Endodermal cell (in vitro differentiated cells): ENCODE results near the gene KRTDAP. TPM values are rescaled to one million over a fixed set of nuclear protein-coding genes. Genes with fewer than 3 reads are reported as not detected.

Source experiments
- DNase-seq: peaks from one replicate; pipeline ENCODE4 v3.0.0-alpha.2; 2017
- H3K27ac ChIP-seq: 2 replicates; pipeline ENCODE4 v1.5.1; 2013; ENCODE audit warnings: mild to moderate bottlenecking, low read depth, low read length, moderate library complexity
- H3K27me3 ChIP-seq: 2 replicates; pipeline ENCODE4 v1.6.1; 2013; ENCODE audit warnings: mild to moderate bottlenecking, low read length, moderate library complexity; ENCODE audit not compliant: insufficient read depth, control insufficient read depth, poor library complexity, severe bottlenecking
- H3K36me3 ChIP-seq: 2 replicates; pipeline ENCODE4 v1.7.0; 2013; ENCODE audit warnings: mild to moderate bottlenecking, low read length, moderate library complexity; ENCODE audit not compliant: control insufficient read depth, insufficient read depth
- H3K4me1 ChIP-seq: one replicate; pipeline ENCODE4 v1.7.0; 2013; ENCODE audit warnings: low read length; ENCODE audit not compliant: control insufficient read depth, insufficient read depth
- H3K4me3 ChIP-seq: 2 replicates; pipeline ENCODE4 v1.5.1; 2013; ENCODE audit warnings: mild to moderate bottlenecking, low read length, moderate library complexity
- H3K9ac ChIP-seq: 2 replicates; pipeline ENCODE4 v1.6.1; 2013; ENCODE audit warnings: mild to moderate bottlenecking, low read length, moderate library complexity; ENCODE audit not compliant: poor library complexity, severe bottlenecking; ENCODE audit errors: extremely low read depth
- H3K9me3 ChIP-seq: 2 replicates; pipeline ENCODE4 v1.6.1; 2013; ENCODE audit warnings: mild to moderate bottlenecking, low read length, moderate library complexity; ENCODE audit not compliant: control insufficient read depth
- H3K27ac Mint-ChIP-seq: 2 replicates; pipeline ENCODE4 v1.8.0; 2020; ENCODE audit warnings: mixed read lengths
- H3K27me3 Mint-ChIP-seq: 2 replicates; pipeline ENCODE4 v1.8.0; 2021; ENCODE audit warnings: mild to moderate bottlenecking, mixed read lengths; ENCODE audit not compliant: insufficient read depth
- H3K36me3 Mint-ChIP-seq: 2 replicates; pipeline ENCODE4 v1.8.0; 2020; ENCODE audit warnings: low read depth, mixed read lengths
- H3K4me1 Mint-ChIP-seq: 2 replicates; pipeline ENCODE4 v1.8.0; 2020; ENCODE audit warnings: mixed read lengths
- H3K4me3 Mint-ChIP-seq: 2 replicates; pipeline ENCODE4 v1.8.0; 2020; ENCODE audit warnings: mild to moderate bottlenecking, moderate library complexity, mixed read lengths
- H3K9me3 Mint-ChIP-seq: 2 replicates; pipeline ENCODE4 v1.8.0; 2020; ENCODE audit warnings: mild to moderate bottlenecking, mixed read lengths
- WGBS, 2 experiments: methylation state at CpG; one replicate each; pipeline versions ENCODE4 v1.1.5 to v1.1.7; 2013; ENCODE audit warnings: missing lambda C conversion rate in 2 of 2, mixed read lengths in 1 of 2; ENCODE audit not compliant: insufficient coverage in 1 of 2, insufficient read length in 1 of 2; 5-methylcytosine and 5-hydroxymethylcytosine counted together
- total RNA-seq, 2 donors: library from RNA; stranded (reverse); fragmentation: NEBNext Ultra II Directional in 1 of 2; extraction: Animal tissue kit (Norgen Biotek cat#: 25700) in 1 of 2; gene quantifications; 2 replicates in 1 of 2; 3 replicates in 1 of 2; pipeline ENCODE4 v1.2.1, GENCODE V29; 2021
- TF ChIP-seq, protein P1 (sequence below): fragments of 200-600 bp; sonication (generic); conservative IDR thresholded peaks from 2 replicates; pipeline ENCODE4 v1.5.0; 2021; ENCODE audit warnings: antibody characterized with exemption, mild to moderate bottlenecking

The KRTDAP gene
- total RNA-seq, 2 donors from 2014 or later: 3.4 to 4.2 TPM

DNA sequence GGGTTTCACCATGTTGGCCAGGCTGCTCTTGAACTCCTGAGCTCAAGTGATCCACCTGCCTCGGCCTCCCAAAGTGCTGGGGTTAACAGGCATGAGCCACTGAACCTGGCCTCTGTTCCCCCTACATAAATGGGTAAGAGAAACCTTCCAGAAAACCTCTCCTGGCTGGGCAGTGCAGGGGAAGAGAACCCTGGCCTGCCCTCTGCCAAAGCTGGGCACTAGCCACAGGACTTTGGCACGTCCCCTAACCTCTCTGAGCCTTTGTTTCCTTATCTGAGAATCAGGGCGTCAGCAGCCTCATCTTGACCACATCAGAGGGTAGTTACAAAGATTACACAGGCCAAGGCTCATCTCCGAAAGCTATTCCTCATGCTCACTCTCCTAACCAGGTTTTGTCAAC lies 35.6 kb upstream of the KRTDAP start:
- Histone ChIP-seq H3K9ac (no peak overlapping the region), H3K4me1 (no peaks in the 10 kb centered on the region), H3K27me3 (no peaks in the 10 kb centered on the region), H3K36me3 (no peaks in the 10 kb centered on the region), H3K4me3 (no peak overlapping the region), H3K27ac (no peak overlapping the region), H3K9me3 (no peaks in the 10 kb centered on the region)
- Mint-ChIP-seq H3K4me1 (peaks cover 14% of the 10 kb centered on the region), H3K36me3 (no peaks in the 10 kb centered on the region), H3K9me3 (no peaks in the 10 kb centered on the region), H3K27me3 (peaks cover 40% of the 10 kb centered on the region), H3K4me3 (no peak overlapping the region), H3K27ac (no peak overlapping the region)
- 89 to 100% methylated on average over 3 to 4 of the region's 4 CpGs for WGBS, 2 experiments
- DNase-seq: no peak
- TF ChIP-seq, protein P1, sequence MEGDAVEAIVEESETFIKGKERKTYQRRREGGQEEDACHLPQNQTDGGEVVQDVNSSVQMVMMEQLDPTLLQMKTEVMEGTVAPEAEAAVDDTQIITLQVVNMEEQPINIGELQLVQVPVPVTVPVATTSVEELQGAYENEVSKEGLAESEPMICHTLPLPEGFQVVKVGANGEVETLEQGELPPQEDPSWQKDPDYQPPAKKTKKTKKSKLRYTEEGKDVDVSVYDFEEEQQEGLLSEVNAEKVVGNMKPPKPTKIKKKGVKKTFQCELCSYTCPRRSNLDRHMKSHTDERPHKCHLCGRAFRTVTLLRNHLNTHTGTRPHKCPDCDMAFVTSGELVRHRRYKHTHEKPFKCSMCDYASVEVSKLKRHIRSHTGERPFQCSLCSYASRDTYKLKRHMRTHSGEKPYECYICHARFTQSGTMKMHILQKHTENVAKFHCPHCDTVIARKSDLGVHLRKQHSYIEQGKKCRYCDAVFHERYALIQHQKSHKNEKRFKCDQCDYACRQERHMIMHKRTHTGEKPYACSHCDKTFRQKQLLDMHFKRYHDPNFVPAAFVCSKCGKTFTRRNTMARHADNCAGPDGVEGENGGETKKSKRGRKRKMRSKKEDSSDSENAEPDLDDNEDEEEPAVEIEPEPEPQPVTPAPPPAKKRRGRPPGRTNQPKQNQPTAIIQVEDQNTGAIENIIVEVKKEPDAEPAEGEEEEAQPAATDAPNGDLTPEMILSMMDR: no peak

DNA sequence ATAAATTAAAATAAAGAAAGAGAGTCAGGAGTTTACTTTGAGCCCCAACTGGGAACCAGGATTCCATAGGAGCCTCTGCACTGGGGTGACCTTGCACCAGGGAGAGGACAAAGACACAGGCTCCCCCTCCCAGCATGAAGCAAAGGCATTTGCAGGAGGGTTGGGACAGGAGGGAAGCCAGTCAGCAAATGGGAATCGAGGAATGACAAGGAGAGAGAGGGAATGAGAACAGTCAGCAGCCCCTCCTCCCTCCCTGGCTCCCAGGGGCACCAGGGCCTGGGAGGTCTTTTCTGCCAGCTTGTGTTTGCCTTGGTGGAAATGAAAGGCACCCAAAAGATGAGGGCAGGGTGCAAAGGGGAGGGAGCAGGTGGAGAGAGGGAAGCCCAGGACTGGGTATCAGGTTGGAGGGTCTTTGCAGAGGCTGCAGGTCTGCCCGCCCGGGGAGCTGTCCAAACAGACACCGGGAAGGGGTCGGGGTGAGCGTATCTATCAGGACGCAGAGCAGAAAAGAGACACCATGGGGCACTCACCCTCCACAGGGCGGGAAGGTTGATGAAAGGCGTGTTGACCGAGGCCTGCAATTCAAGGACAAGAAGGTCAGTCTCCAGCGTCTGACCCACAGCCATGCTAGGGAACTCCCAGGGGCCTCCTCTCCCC lies 34.0 kb upstream of the KRTDAP start:
- H3K27me3 Mint-ChIP-seq: peaks cover 33% of the 10 kb centered on the region
- DNase-seq: peak; percentile 73
- Histone ChIP-seq H3K36me3 (no peaks in the 10 kb centered on the region), H3K27me3 (no peaks in the 10 kb centered on the region), H3K27ac (no peak overlapping the region), H3K4me1 (no peaks in the 10 kb centered on the region), H3K4me3 (no peak overlapping the region), H3K9me3 (no peaks in the 10 kb centered on the region), H3K9ac (no peak overlapping the region)
- H3K9me3 Mint-ChIP-seq: no peaks in the 10 kb centered on the region
- peaks cover 14% of the 10 kb centered on the region for H3K4me1 Mint-ChIP-seq
- TF ChIP-seq, protein P1: no peak
- no peak overlapping the region for H3K27ac Mint-ChIP-seq
- WGBS, 2 experiments: 39 to 45% methylated on average over 5 to 11 of the region's 11 CpGs
- H3K4me3 Mint-ChIP-seq: peak overlapping the region; percentile 39
- H3K36me3 Mint-ChIP-seq: no peaks in the 10 kb centered on the region

DNA sequence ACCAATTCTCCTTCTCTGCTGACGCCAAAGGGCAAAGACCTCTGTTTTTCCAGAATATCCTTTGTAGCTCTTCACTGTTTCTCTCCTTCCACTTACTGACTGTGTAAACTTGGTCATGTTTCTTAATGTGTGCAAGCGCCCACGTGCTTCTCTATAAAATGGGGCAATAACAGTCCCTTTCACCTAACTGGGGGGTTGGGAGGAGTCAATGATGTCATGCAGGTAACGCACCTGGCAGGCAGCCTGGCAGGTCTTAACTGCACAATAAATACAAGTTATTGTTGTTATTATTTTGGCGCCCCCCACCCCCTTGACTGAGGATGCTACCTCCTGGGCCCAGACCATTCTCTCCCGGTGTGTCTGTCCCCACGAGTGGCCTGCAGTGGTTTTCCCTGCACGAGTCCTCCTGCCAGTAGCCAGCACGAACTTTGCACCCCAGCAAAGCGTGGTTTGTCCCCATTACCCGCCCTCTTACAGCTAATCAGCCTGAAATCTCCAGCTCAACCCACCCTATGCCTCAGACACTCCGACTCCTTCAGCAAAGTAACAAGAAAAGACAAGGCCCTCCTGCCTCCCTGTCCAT lies 32.6 kb upstream of the KRTDAP start:
- Histone ChIP-seq H3K4me1 (no peaks in the 10 kb centered on the region), H3K9me3 (no peaks in the 10 kb centered on the region), H3K27me3 (no peaks in the 10 kb centered on the region), H3K36me3 (no peaks in the 10 kb centered on the region), H3K9ac (no peak overlapping the region), H3K4me3 (no peak overlapping the region), H3K27ac (no peak overlapping the region)
- TF ChIP-seq, protein P1: no peak
- peaks cover 14% of the 10 kb centered on the region for H3K4me1 Mint-ChIP-seq
- H3K9me3 Mint-ChIP-seq: no peaks in the 10 kb centered on the region
- WGBS, 2 experiments: 92 to 94% methylated on average over 11 to 12 of the region's 12 CpGs
- H3K4me3 Mint-ChIP-seq: no peak overlapping the region
- no peaks in the 10 kb centered on the region for H3K36me3 Mint-ChIP-seq
- no peak for DNase-seq
- H3K27ac Mint-ChIP-seq: no peak overlapping the region
- peaks cover 20% of the 10 kb centered on the region for H3K27me3 Mint-ChIP-seq
